K562 (cell line): ENCODE measurements around the gene PRKAR1B. TPM values are rescaled to one million over a fixed set of nuclear protein-coding genes. Genes with fewer than 3 reads are reported as not detected.
A peak's percentile ranks its signal among the peaks of the same experiment; 100 is the strongest.

Source experiments
- ATAC-seq: fragments of 200-7000 bp; cut with Tn5 transposase; 3 replicates; pipeline ENCODE4 v1.9.1; 2020; ENCODE audit warnings: moderate library complexity
- BruUV-seq: library from RNA; stranded (reverse); fragments of 400-500 nt; replicated peaks from 2 replicates; lab custom pipeline; 2021; lab: Mats Ljungman, UMichigan
- CTCF ChIA-PET: fragments of 300-600 bp; formaldehyde crosslinking; extraction: SDS; loops from one replicate; lab custom pipeline; 2021; ENCODE audit warnings: low intra/inter-chr PET ratio; lab: Yijun Ruan, JAX
- POLR2A ChIA-PET: fragments of 300-600, 350-650 bp; sonication (Branson Sonifier 250); formaldehyde crosslinking; extraction: SDS; loops from one replicate; lab custom pipeline; 2021; ENCODE audit warnings: antibody characterized with exemption, inconsistent platforms; lab: Yijun Ruan, JAX
- DNase-seq, 4 experiments: peaks; one replicate each; pipeline versions ENCODE4 v3.0.0 to v3.0.0-alpha.2; 2011 to 2018; ENCODE audit warnings: low spot score in 3 of 4, mixed read lengths in 3 of 4; ENCODE audit errors: extremely low read depth in 1 of 4
- FAIRE-seq: peaks from 2 replicates; lab custom pipeline; 2011; peaks lifted over from hg19 to GRCh38; lab: Jason Lieb, UNC
- H2AFZ ChIP-seq: 2 replicates; pipeline ENCODE4 v1.6.0; 2011; ENCODE audit warnings: low read depth, low read length, control low read depth, inconsistent platforms
- H3K27ac ChIP-seq: fragments of 200-600 bp; 3 replicates; pipeline ENCODE4 v1.8.0; 2011; ENCODE audit warnings: low read depth, mild to moderate bottlenecking, control low read depth, inconsistent platforms, low read length, moderate library complexity, mixed read lengths; ENCODE audit errors: extremely low read depth
- H3K27me3 ChIP-seq, 2 experiments: fragments of 300-600 bp in 1 of 2; 2 replicates in 1 of 2; 3 replicates in 1 of 2; pipeline versions ENCODE4 v1.6.0 to v1.8.0; 2011; ENCODE audit warnings: inconsistent platforms in 2 of 2, low read length in 2 of 2, mild to moderate bottlenecking in 1 of 2, mixed read lengths in 1 of 2, moderate library complexity in 1 of 2; ENCODE audit not compliant: control insufficient read depth in 2 of 2, insufficient read depth in 2 of 2
- H3K36me3 ChIP-seq: fragments of 300-600 bp; 3 replicates; pipeline ENCODE4 v1.8.0; 2011; ENCODE audit warnings: mild to moderate bottlenecking, low read length, inconsistent platforms; ENCODE audit not compliant: control insufficient read depth, insufficient read depth
- H3K4me1 ChIP-seq, 2 experiments: fragments of 200-600 bp in 1 of 2; replicated peaks in 1 of 2; 2 replicates in 1 of 2; 3 replicates in 1 of 2; pipeline versions ENCODE4 v1.5.1 to v1.8.0; 2011; ENCODE audit warnings: inconsistent platforms in 2 of 2, low read length in 2 of 2, mild to moderate bottlenecking in 1 of 2, mixed read lengths in 1 of 2, moderate library complexity in 1 of 2; ENCODE audit not compliant: control insufficient read depth in 2 of 2, insufficient read depth in 2 of 2
- H3K4me2 ChIP-seq: 2 replicates; pipeline ENCODE4 v1.6.1; 2011; ENCODE audit warnings: low read length, control low read depth, inconsistent platforms, mixed read lengths; ENCODE audit not compliant: insufficient read depth
- H3K4me3 ChIP-seq: fragments of 200-600 bp; sonication (generic), shearing (Covaris generic); 2 replicates; pipeline ENCODE4 v1.5.1; 2016; ENCODE audit warnings: control low read depth, inconsistent platforms
- H3K79me2 ChIP-seq: fragments of 200-600 bp; 3 replicates; pipeline ENCODE4 v1.8.0; 2011; ENCODE audit warnings: low read length, inconsistent platforms; ENCODE audit not compliant: control insufficient read depth, insufficient read depth
- H3K9ac ChIP-seq, 2 experiments: 2 replicates each; pipeline versions ENCODE4 v1.6.0 to v1.6.1; 2011; ENCODE audit warnings: low read depth in 2 of 2, low read length in 2 of 2, control low read depth in 1 of 2, inconsistent platforms in 1 of 2, mild to moderate bottlenecking in 1 of 2, mixed read lengths in 1 of 2; ENCODE audit not compliant: insufficient read depth in 1 of 2
- H3K9me1 ChIP-seq: one replicate; pipeline ENCODE4 v1.6.0; 2011; ENCODE audit warnings: inconsistent platforms, mild to moderate bottlenecking, low read length, moderate library complexity; ENCODE audit not compliant: control insufficient read depth, insufficient read depth
- H3K9me3 ChIP-seq: replicated peaks from 2 replicates; pipeline ENCODE4 v1.5.1; 2011; ENCODE audit warnings: low read depth, low read length, inconsistent platforms; ENCODE audit not compliant: control insufficient read depth, insufficient read depth
- H4K20me1 ChIP-seq: replicated peaks from 2 replicates; pipeline ENCODE4 v1.6.1; 2011; ENCODE audit warnings: low read length, inconsistent platforms, mixed read lengths; ENCODE audit not compliant: control insufficient read depth, insufficient read depth
- ATF7 ChIP-seq: fragments of 450-650 bp; IDR thresholded peaks from 2 replicates; pipeline ENCODE4 v1.7.1; 2014; ENCODE audit warnings: mild to moderate bottlenecking, moderate library complexity
- BRF1 ChIP-seq: IDR thresholded peaks from 3 replicates; pipeline ENCODE4 v1.6.1; 2011; ENCODE audit warnings: borderline replicate concordance, mild to moderate bottlenecking; ENCODE audit not compliant: insufficient read length; ENCODE audit errors: extremely low read depth
- HDAC1 ChIP-seq, 2 experiments: fragments of 450-650 bp; IDR thresholded peaks; 2 replicates each; pipeline ENCODE4 v1.6.1; 2016 to 2017; ENCODE audit warnings: inconsistent platforms in 1 of 2, mild to moderate bottlenecking in 1 of 2, moderate library complexity in 1 of 2
- NFIX ChIP-seq: fragments of 250-450 bp; sonication (Bioruptor Pico); IDR thresholded peaks from 2 replicates; pipeline ENCODE4 v1.4.0; 2020; ENCODE audit warnings: low read depth, mild to moderate bottlenecking, moderate library complexity
- SAFB ChIP-seq: fragments of 200-400 bp; formaldehyde crosslinking; IDR thresholded peaks from 2 replicates; pipeline ENCODE4 v1.6.1; 2017; ENCODE audit warnings: low read depth, low read length, borderline replicate concordance
- SRSF9 ChIP-seq: fragments of 200-400 bp; formaldehyde crosslinking; IDR thresholded peaks from 2 replicates; pipeline ENCODE4 v1.6.1; 2017; ENCODE audit warnings: low read depth, low read length, borderline replicate concordance
- ZNF134 ChIP-seq: fragments of 250-450 bp; sonication (Bioruptor Pico); conservative IDR thresholded peaks from 2 replicates; pipeline ENCODE4 v1.4.0; 2020
- ZNF41 ChIP-seq: fragments of 250-450 bp; sonication (Bioruptor Pico); conservative IDR thresholded peaks from 2 replicates; pipeline ENCODE4 v1.4.0; 2020; ENCODE audit warnings: mild to moderate bottlenecking
- WGBS: fragments of 100-300 bp; shearing (Covaris generic); methylation state at CpG from one replicate; pipeline ENCODE4 v1.1.6; 2016; ENCODE audit warnings: low coverage, mixed read lengths; ENCODE audit not compliant: insufficient coverage; ENCODE audit errors: missing lambda C conversion rate; 5-methylcytosine and 5-hydroxymethylcytosine counted together
- in situ Hi-C: fragments of 300-500 bp; cut with MboI; formaldehyde crosslinking; loops from 4 replicates; pipeline ENCODE4 v1.15.0; 2018; ENCODE audit warnings: inconsistent platforms, mixed read lengths
- intact Hi-C: fragments of 100-400 bp; cut with micrococcal nuclease; formaldehyde crosslinking; loops from 2 replicates; pipeline ENCODE4 v1.14.2; 2022
- polyA plus RNA-seq, 8 experiments: library from polyadenylated mRNA; depleted of rRNA in 4 of 8; stranded (reverse) in 5 of 8; unstranded in 3 of 8; fragments of >200 nt; fragmentation: Nextera tagmentation in 2 of 8; fragmentation: Illumina TruSeq in 1 of 8; extraction: Ambion mirVana in 2 of 8; extraction: Trizol in 1 of 8; gene quantifications; 2 replicates each; pipeline versions ENCODE4 v1.2.1 to v1.2.3, GENCODE V29; 2011 to 2014; ENCODE audit warnings: inconsistent platforms in 1 of 8, missing spikeins in 1 of 8
- total RNA-seq, 7 experiments: library from RNA; depleted of rRNA in 6 of 7; stranded (reverse); fragments of >200 nt in 6 of 7; fragmentation: Illumina TruSeq in 2 of 7; extraction: Trizol in 2 of 7; gene quantifications; 2 replicates each; pipeline versions ENCODE4 v1.2.1 to v1.2.3, GENCODE V29; 2011 to 2021; ENCODE audit warnings: low replicate concordance in 1 of 7
- TF ChIP-seq, protein P1 (sequence below): fragments of 250-450 bp; sonication (Bioruptor Pico); IDR thresholded peaks from 2 replicates; pipeline ENCODE4 v1.4.0; 2020; ENCODE audit warnings: mild to moderate bottlenecking

The PRKAR1B gene
- total and polyA plus RNA-seq, 9 of the 15 experiments (the other 6 are each of a cell fraction or from before 2014, with no cell fraction given) = 0.99 to 30.5 (median 12.7) TPM

DNA sequence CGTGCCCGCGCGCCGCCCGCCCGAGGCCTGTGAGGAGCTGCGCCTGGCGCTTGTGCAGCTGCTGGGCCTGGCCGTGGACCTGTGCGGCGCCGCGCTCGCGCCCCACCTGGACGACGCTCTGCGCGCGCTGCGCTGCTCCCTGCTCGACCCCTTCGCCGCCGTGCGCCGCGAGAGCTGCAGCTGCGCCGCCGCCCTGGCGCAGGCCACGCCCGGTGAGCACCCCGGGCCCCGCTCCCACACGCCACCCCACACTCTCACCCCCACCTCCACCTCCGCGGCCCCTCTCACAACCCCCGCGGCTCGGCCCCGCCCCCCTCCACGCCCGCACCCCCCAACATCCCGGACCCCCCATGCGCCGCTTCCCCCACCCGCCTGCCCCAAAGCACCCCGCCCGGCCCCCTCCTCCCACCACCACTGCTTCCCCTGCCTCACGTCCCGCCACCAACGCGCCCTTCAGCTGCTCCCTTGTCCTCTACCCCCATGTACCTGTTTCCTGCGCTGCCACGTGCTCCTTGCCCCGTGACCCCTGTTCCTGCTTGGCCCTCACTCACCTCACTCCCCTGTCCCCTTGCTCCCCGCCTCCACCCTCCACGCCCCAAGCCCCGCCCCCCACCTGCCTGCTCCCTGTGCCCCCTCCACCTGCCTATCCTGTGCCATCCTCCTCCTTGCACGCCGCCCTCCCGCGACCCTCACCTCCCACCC, at the start of gene PRKAR1B (continued):
- TF ChIP-seq, protein P1, sequence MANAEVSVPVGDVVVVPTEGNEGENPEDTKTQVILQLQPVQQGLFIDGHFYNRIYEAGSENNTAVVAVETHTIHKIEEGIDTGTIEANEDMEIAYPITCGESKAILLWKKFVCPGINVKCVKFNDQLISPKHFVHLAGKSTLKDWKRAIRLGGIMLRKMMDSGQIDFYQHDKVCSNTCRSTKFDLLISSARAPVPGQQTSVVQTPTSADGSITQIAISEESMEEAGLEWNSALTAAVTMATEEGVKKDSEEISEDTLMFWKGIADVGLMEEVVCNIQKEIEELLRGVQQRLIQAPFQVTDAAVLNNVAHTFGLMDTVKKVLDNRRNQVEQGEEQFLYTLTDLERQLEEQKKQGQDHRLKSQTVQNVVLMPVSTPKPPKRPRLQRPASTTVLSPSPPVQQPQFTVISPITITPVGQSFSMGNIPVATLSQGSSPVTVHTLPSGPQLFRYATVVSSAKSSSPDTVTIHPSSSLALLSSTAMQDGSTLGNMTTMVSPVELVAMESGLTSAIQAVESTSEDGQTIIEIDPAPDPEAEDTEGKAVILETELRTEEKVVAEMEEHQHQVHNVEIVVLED (CRISPR knock-in tag) = 0 out of 2 replicates have a peak, but pooled peaks have one; percentile 18
- TF ChIP-seq HDAC1 (IDR thresholded peaks at IDR 0.05) = peak in 1 of 2 experiments; percentile 49; a peak in 1 of 4 replicates

DNA sequence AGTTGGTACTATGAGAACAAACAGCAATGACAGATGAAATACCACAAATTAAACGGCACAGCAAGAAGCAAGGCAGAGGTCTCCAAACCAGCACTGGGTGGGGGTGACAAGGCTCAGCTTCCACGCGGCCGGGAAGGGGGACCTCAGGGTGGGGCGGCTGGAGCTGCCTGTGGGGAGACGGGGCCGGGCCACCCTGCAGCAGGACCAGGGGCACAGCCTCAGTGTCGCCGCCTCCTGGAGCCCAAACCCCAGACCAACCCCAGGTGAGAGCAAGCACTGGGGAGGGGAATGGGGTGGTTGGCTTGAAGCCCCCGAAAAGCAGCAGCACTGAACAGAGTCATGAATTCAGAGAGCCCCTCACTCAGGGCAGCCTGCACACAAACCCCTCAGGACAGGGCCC, 49.3 kb upstream of the PRKAR1B start:
- H2AFZ ChIP-seq = no peak overlapping the region
- H3K9me3 ChIP-seq = no peaks in the 10 kb centered on the region
- ATAC-seq (no peak), FAIRE-seq (no peak), DNase-seq (no peak)
- H3K4me2 ChIP-seq = no peak overlapping the region
- H3K27ac ChIP-seq = no peak overlapping the region
- whole genome bisulfite sequencing = 95% methylated on average over 6 of the region's 10 CpGs
- no peaks in the 10 kb centered on the region for H4K20me1 ChIP-seq
- peaks cover 98% of the 10 kb centered on the region for H3K36me3 ChIP-seq
- ChIA-PET POLR2A (no interaction called here), CTCF (no interaction called here)
- H3K9ac ChIP-seq = no peak overlapping the region
- intact Hi-C loops (loop anchor here (5.0 kb wide), 1 partner anchor 454 kb away; no protein-coding TSS in a partner anchor), in situ Hi-C loops (loop anchor here (10.0 kb wide), 1 partner anchor 462 kb away; no protein-coding TSS in a partner anchor)
- no peaks in the 10 kb centered on the region for H3K9me1 ChIP-seq
- H3K79me2 ChIP-seq = no peaks in the 10 kb centered on the region
- peaks cover 0 to under 1% of the 10 kb centered on the region in 2 experiments; a peak in 1 of 5 replicates for H3K4me1 ChIP-seq
- no peaks in the 10 kb centered on the region for H3K27me3 ChIP-seq
- H3K4me3 ChIP-seq = no peak overlapping the region
- BruUV-seq = no TSS peak
- TF ChIP-seq ZNF41 (CRISPR knock-in tag) = no peak
- TF ChIP-seq ATF7 = no peak
- no peak for TF ChIP-seq SRSF9
- no peak for TF ChIP-seq NFIX
- TF ChIP-seq ZNF134 = no peak
- TF ChIP-seq BRF1 = no peak
- TF ChIP-seq SAFB = no peak
- TF ChIP-seq, all 486 proteins: peak for 0
